NCI-H524 treated with DMSO at 0.1 percent for 48 hours (cell line): Measurements from ENCODE around the gene CNTNAP2.

Experiments
- DNase-seq: peaks from one replicate; lab custom pipeline; 2025; lab: John Stamatoyannopoulos, UW

The CNTNAP2 gene

DNA sequence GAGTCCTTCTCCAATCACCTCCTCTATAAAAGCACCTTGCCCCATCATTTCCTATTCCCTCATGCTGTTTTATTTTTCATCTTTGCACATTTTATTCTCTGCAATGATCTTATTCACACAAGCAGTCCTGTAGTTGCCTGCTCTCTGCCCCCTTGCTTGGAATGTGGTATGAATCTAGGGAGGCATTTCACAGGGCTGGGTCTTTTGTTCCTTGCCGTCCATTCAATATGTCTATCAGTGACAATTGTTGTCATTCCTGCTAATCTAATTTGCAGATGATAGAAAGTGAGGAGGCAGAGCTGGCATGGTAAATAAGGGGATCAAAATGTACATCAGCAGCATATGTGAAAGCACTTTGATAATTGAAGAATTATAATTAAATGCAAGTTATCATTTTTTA is 2227.8 kb downstream of the CNTNAP2 start:
- no peak for DNase-seq

- DNase-seq = no peak
Measured at GRCh38 chr7:148347981-148348380, 2231.4 kb downstream of the CNTNAP2 start.

DNA sequence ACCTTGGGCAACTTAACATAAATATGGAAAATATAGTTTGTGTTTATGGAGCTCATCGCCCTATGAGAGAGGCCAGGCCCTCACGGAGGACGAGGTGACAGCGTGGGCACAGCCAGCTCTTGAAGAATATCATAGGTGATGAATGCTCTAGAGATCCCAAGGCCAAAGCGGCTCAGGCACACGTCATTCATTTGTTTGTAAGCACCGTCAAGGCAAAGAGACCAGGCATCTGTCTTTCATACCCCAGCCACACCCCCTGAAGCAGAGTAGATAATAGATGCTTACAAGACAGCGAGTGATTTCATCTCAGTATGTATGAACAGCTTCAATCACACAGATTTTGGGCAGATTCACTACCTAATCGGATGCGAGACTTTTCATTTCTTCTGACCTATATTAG is 2231.9 kb downstream of the CNTNAP2 start:
- DNase-seq = no peak

DNA sequence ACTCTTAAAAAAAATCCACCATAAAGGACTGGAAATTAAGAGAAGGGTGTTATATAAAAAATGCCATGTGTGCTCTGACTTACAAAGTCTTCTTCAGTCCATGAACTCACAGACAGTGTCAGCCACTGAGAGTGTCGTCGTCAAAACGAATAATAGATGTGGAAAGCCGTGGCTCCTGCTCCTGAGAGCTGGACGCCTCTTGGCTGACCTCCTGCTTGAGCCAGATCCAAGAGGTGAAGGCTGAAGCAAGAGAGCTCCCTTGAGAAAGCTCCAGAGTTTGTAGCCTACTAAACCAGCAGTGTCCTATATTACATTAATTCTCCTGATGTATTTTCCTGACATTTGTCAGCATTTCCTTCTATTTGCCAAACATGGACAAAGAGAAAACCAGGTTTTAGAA is 2239.7 kb downstream of the CNTNAP2 start:
- no peak for DNase-seq

DNA sequence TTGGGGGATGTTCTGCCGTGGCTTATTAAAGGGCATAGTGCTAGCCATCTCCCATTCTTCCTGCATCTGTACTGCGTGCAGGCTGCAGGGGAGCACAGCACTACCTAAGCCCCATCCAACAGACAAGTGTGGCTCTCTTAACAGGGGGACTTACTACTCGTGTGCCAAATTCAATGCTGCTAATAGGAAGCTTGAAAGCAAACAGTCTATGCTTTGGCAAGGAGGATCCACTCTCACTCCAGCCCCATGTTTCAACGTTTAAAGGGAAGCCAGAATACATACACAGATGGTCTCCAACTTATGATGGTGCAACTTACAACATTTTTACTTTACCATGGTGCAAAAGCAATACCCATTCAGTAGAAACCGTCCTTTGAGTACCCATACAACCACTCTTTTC is 2245.9 kb downstream of the CNTNAP2 start:
- no peak for DNase-seq

DNA sequence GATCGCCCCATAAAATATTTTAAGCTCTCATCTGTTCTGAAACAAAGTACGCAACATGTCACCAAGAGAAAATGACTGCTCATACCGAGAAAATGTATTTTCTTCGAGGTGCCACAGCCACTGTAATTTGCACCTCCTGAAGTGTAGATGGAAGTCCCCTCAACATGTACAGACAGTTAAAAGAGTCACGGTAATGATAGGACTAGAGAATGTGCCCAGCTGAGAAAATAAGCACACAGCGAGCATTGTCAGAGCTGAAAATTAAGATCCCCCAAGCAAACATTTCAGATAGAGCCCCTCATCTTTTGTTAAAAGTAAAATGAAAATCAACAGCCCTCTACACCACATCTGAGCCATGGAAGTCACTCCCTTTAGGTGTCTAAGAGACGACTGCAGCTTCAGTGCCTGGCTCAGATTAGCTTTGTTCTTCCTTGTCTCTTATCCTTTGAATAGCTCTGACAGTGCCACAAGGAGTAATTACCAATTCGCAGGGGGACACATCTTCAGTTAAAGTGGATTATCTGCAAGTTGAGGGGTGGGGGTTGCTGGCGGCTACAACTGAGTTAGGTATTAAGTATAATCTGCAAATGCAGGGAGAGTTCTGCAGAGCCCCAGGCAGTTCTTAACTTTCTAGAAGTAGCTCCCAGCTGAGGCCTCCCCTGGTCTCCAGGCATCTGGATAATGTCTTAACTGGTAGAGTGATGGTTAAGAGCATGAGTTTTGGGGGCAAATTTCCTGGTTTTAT is 2251.3 kb downstream of the CNTNAP2 start:
- peak; percentile 37 for DNase-seq

- DNase-seq = no peak
Measured at GRCh38 chr7:148368562-148368961, 2252.0 kb downstream of the CNTNAP2 start.

- DNase-seq = peak; percentile 56
Measured at GRCh38 chr7:148371280-148371937, 2254.8 kb downstream of the CNTNAP2 start.

DNA sequence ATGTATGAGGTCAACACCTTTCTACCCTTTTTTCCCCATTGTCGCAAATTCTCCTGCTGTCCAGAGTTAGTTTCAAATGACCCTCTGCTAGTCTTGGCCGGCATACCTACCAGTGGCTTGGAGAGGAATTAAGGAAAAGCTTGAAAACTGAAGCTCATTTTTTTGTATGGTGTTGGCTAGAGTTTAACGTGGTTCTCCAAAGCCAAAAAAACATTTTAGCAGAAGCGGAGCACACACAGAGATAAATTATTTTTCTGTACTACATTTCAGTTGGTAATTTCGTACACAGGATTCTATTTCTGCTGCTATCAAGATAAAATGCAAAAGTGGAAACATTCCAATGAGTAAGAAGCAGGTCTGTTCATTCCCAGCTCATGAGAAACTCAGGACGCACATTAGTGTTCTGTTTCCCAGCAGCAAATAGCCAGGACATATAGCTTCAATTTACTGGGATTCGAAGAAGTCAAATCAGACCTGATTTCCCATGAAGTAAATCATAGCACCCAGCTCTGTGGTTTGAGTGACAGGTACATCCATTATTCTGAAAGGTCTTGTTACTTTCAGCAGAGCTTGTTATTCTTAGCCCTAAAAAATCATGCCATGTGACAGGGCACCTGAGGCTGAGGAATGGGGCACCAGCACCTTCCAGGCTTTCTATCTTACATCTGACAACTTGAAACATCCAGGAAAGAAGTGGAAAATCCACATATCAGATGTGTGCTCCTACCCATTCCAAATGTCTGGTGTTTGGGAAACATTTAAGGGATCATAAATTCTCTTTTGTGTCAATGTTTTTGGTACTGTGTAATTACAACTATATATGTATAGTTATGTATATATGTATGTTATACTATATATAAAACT is 2258.0 kb downstream of the CNTNAP2 start:
- no peak for DNase-seq

- DNase-seq = no peak
Measured at GRCh38 chr7:148379677-148380076, 2263.1 kb downstream of the CNTNAP2 start.

- peak; percentile 67 for DNase-seq
Measured at GRCh38 chr7:148380596-148381419, 2264.2 kb downstream of the CNTNAP2 start.

GRCh38 chr7:148382596-148382995 is 2266.0 kb downstream of the CNTNAP2 start:
- no peak for DNase-seq

GRCh38 chr7:148383651-148384050 is 2267.1 kb downstream of the CNTNAP2 start:
- no peak for DNase-seq

GRCh38 chr7:148385009-148385682 is 2268.5 kb downstream of the CNTNAP2 start:
- no peak for DNase-seq

DNA sequence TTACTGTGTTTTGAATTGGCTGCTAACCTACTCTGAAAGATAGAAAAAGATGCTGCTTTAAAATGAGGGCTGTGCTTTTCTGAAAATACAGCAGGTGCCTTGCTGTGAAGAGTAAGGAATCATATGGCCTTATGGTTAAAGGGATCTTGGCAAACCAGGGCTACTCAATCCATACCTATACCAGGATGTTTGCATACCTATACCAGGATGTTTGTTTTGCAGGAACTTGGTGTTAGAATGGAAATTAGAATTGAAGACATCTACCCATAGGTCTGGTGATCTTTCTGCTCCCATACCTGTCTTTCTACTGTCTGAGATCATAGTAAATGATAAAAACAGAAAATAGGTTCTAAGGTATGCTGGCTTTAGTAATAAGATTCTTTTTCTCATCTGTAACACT is 2273.8 kb downstream of the CNTNAP2 start:
- no peak for DNase-seq

DNA sequence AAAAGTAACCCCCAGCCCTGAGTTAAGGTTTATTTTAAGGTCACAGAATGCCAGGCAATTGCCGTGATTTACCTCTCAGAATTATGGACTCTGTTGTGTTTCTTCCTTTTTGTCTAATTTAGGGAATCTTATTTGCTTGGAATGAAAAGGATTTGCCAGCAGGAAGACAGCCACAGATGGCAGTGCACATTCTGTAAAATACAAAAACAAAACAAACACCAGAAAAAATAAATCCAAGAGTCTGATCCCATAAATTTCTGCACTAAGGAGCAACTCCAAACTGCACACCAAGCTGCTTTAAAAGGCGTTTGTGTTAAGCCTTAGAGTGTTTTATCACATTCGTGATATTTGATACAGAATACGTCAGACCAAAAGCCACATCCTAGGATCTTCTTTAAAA is 2275.0 kb downstream of the CNTNAP2 start:
- no peak for DNase-seq

DNA sequence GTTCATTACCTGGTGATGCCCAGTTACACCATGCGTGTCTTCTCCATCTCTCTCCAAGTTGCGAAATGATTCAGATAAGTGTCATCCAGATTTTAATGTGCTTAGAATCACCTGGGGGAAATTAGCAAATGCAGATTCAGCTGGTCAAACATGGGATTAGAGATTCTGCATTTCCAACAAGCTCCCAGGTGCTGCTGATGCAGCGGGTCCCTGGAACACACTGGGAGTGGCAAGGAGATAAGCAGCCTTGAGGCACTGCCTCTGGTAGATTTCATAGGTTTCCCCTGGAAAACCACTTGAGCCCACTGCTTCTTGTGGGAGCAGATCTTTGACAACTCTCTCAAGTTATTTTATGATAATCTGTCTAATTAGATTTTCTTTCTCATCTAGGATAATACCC is 2278.0 kb downstream of the CNTNAP2 start:
- no peak for DNase-seq

GRCh38 chr7:148395352-148395811 is 2278.8 kb downstream of the CNTNAP2 start:
- DNase-seq = peak; percentile 2

DNA sequence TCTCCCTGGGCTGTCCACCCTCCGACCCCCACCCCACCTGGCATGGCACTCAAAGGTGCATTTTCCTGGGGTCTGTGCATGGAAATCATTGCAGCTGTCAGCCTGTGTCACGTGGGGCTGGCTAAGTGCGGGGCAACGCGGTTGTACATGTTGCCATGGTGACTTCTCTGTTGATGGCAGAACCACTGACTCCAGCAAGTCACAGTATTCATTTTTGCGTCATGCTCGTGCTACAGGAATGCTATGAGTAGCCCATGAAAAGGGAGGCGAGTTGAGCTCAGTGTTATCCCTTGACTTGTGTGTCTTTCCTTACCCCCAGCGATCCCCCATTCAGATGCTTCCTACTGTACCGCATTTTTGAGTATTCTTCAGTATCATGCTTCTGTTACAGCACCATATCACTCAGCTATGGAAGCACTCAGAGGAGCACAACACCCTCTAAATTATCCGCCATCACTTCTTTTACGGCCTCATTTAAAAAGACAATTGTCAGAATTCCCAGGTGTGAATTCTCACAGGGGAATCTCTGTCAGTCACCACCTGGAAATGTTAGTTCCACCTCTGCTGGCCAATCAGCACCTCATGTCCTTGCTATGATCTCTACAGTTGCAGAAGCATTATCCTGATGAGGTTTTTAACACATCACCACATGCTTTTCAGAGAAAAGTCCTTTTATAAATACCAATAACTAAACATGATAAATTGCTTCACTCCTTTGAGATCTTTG is 2279.6 kb downstream of the CNTNAP2 start:
- DNase-seq = peak; percentile 15

DNA sequence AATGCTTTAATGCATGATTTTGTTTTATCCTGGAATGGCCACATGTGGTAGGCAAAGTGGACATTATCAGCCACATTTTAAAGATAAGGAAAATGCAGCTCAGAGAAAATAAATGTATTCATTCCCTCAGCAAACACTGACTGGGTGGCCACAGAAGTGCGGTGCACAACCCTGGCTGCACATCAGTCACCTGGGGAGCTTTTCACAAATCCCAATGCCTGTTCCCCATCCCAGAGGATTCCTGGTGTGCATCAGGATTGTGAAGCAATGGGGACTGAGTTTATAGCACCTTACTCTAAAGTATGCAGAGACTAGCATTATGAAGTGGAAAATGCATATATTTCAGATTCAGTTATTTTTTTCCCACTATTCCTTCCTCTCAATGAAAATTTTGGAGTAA is 2280.5 kb downstream of the CNTNAP2 start:
- DNase-seq = no peak

- DNase-seq = no peak
Measured at GRCh38 chr7:148397551-148397950, 2280.9 kb downstream of the CNTNAP2 start.
